ENCODE results near the gene RPS16. TPM values are rescaled to one million over a fixed set of nuclear protein-coding genes. Genes with fewer than 3 reads are reported as not detected.

The RPS16 gene
- total RNA-seq, 1 donor from 2014 or later: 1,860 TPM

DNA sequence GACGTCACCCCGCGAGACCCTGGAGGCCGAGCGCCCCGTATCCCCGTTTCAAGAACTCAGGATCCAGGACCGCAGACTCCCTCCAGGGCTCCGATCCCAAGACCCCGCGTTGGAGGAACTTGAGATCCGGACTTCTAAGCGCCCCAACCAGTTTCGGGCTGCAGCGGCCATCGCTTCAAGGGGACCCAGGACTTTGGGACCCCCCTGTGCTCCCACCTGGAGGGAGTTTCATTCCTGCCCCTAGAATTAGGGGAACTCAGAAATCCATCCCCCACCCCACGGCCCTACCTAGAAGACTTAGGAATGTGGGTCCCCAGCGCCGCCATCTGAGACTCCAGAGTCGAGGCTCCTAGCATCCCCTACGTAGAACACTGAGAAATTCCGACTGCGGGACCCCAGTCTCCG is 22.9 kb downstream of the RPS16 start:
- Mint-ChIP-seq H3K36me3 (ENCODE audit: unreplicated experiment) (peaks cover 11% of the 10 kb centered on the region), H3K27ac (ENCODE audit: unreplicated experiment) (peak overlapping the region; percentile 84), H3K4me3 (ENCODE audit: unreplicated experiment) (peak overlapping the region; percentile 99), H3K27me3 (ENCODE audit: unreplicated experiment) (no peaks in the 10 kb centered on the region), H3K9me3 (ENCODE audit: unreplicated experiment) (no peaks in the 10 kb centered on the region), H3K4me1 (ENCODE audit: unreplicated experiment) (peaks cover 61% of the 10 kb centered on the region)
- TF ChIP-seq, protein P1, sequence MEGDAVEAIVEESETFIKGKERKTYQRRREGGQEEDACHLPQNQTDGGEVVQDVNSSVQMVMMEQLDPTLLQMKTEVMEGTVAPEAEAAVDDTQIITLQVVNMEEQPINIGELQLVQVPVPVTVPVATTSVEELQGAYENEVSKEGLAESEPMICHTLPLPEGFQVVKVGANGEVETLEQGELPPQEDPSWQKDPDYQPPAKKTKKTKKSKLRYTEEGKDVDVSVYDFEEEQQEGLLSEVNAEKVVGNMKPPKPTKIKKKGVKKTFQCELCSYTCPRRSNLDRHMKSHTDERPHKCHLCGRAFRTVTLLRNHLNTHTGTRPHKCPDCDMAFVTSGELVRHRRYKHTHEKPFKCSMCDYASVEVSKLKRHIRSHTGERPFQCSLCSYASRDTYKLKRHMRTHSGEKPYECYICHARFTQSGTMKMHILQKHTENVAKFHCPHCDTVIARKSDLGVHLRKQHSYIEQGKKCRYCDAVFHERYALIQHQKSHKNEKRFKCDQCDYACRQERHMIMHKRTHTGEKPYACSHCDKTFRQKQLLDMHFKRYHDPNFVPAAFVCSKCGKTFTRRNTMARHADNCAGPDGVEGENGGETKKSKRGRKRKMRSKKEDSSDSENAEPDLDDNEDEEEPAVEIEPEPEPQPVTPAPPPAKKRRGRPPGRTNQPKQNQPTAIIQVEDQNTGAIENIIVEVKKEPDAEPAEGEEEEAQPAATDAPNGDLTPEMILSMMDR (IDR thresholded peaks at IDR 0.05): no peak
- no peak for DNase-seq (ENCODE audit: extremely low spot score, unreplicated experiment)

DNA sequence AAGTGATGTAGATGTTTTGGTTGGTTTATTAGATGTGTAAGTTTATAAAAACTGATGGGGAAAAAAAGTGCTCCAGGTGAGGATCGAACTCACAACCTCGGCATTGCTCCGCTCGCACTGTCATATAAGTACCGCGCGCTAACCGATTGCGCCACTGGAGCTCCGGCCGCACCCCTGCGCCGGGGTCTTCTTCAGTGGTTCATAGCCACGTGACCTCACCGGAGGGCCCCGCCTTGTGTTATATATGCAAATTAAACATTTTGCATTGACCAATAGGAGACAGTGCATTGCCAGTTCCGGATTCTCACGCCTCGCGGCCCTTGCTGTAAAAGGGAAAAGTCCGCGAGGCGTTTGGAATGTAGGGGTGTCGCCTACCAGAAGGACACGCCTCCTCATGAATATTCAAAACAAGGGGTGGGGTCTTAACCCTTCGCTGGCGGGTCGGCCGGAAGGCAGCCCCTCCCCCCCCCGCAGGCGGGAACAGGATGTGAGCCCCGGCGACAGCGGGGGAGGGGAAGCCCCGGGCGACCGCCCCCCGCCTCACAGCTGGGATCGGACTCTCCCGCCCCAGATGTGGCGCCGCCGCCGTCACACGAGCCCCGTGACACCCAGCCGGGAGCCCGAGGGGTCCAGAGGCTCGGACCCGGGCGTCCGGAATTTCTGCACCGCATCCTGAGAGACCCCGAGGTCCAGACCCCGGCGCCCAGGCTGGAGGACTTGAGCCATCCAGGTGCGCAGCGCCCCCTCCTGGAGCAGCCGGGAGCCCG is 23.5 kb downstream of the RPS16 start, which contains the start of gene PLEKHG2:
Gene PLEKHG2, plus strand, starts transcription at position 570 of the 767 bp plus-strand sequence. CDS start 1,418 bp downstream, outside the sequence.
- H3K27me3 Mint-ChIP-seq (ENCODE audit: unreplicated experiment): no peaks in the 10 kb centered on the region
- TF ChIP-seq, protein P1 (IDR thresholded peaks at IDR 0.05): peak; percentile 90
- H3K27ac Mint-ChIP-seq (ENCODE audit: unreplicated experiment): peak within 1 kb of the TSS; percentile 97
- H3K4me3 Mint-ChIP-seq (ENCODE audit: unreplicated experiment): peak within 1 kb of the TSS; percentile 99
- peaks cover 60% of the 10 kb centered on the region for H3K4me1 Mint-ChIP-seq (ENCODE audit: unreplicated experiment)
- H3K36me3 Mint-ChIP-seq (ENCODE audit: unreplicated experiment): peaks cover 13% of the 10 kb centered on the region
- peak; percentile 99 for DNase-seq (ENCODE audit: extremely low spot score, unreplicated experiment)
- no peaks in the 10 kb centered on the region for H3K9me3 Mint-ChIP-seq (ENCODE audit: unreplicated experiment)

DNA sequence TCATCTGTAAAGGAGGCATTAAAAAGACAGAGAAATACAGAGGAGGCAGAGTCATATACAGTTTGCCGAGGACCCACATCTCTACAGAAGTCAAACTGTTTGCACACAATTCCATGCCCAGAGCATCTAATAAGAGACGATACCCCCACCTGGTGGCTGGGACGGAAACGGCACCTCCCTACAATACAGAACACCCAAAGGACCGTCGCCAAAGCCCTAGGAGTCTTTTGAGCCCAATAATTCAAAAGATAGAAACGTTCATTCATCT is 24.0 kb downstream of the RPS16 start:
- peak; percentile 95 for DNase-seq (ENCODE audit: extremely low spot score, unreplicated experiment)
- Mint-ChIP-seq H3K4me3 (ENCODE audit: unreplicated experiment) (peak overlapping the region; percentile 99), H3K27ac (ENCODE audit: unreplicated experiment) (peak overlapping the region; percentile 96), H3K27me3 (ENCODE audit: unreplicated experiment) (no peaks in the 10 kb centered on the region), H3K36me3 (ENCODE audit: unreplicated experiment) (peaks cover 13% of the 10 kb centered on the region), H3K9me3 (ENCODE audit: unreplicated experiment) (no peaks in the 10 kb centered on the region), H3K4me1 (ENCODE audit: unreplicated experiment) (peaks cover 58% of the 10 kb centered on the region)
- TF ChIP-seq, protein P1 (IDR thresholded peaks at IDR 0.05): peak; percentile 97

DNA sequence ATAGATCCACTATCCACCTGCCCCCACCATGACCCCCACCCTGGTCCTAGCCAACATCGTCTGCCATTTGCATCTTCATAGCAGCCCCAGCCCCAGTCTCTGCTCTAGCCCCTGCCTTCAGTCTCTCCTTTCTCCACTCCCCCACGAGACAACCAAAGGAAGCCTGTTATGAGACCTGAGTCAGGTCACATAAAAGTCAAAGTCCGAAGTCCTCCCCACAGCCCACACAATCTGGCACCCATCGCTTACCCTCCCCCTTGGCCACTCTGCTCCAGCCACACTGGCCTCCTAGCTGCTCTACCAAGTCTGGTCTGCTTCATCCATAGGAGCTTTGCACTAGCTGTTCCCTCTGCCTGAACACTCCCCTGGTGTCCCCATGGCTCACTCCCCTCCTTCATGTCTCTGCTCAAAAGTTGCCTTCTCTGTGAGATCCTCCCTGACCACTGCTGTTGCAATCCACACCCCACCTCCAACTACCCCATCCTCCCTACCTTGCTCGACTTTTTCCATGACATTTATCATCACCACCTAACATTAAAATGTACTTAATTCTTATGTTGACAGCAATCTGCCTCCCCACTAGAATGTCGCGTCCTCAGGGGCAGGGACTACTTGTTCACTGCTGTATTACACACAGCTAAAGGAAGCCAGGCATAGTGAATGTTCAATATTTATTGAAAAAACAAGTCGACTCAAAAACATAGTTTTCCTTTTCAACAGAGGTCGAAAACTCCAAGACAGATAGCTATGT is 24.5 kb downstream of the RPS16 start:
- peaks cover 56% of the 10 kb centered on the region for H3K4me1 Mint-ChIP-seq (ENCODE audit: unreplicated experiment)
- no peaks in the 10 kb centered on the region for H3K9me3 Mint-ChIP-seq (ENCODE audit: unreplicated experiment)
- TF ChIP-seq, protein P1 (IDR thresholded peaks at IDR 0.05): no peak
- H3K27me3 Mint-ChIP-seq (ENCODE audit: unreplicated experiment): no peaks in the 10 kb centered on the region
- peak overlapping the region; percentile 99 for H3K4me3 Mint-ChIP-seq (ENCODE audit: unreplicated experiment)
- H3K36me3 Mint-ChIP-seq (ENCODE audit: unreplicated experiment): peaks cover 13% of the 10 kb centered on the region
- DNase-seq (ENCODE audit: extremely low spot score, unreplicated experiment): no peak
- peak overlapping the region; percentile 96 for H3K27ac Mint-ChIP-seq (ENCODE audit: unreplicated experiment)

DNA sequence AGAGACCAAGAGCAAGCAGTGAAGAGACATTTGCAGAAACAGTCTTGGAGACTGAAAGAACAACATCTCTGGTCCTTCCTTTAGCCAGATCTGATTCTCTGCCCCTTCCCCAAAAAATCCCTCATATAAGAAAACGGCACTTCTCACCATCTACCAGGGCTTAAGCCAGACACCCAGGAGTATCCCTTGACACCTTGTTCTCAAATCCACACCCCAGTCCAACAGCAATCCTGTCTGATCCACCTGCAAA is 25.0 kb downstream of the RPS16 start:
- TF ChIP-seq, protein P1 (IDR thresholded peaks at IDR 0.05): no peak
- no peak for DNase-seq (ENCODE audit: extremely low spot score, unreplicated experiment)
- peaks cover 56% of the 10 kb centered on the region for H3K4me1 Mint-ChIP-seq (ENCODE audit: unreplicated experiment)
- H3K4me3 Mint-ChIP-seq (ENCODE audit: unreplicated experiment): peak overlapping the region; percentile 99
- no peaks in the 10 kb centered on the region for H3K9me3 Mint-ChIP-seq (ENCODE audit: unreplicated experiment)
- no peaks in the 10 kb centered on the region for H3K27me3 Mint-ChIP-seq (ENCODE audit: unreplicated experiment)
- H3K27ac Mint-ChIP-seq (ENCODE audit: unreplicated experiment): peak overlapping the region; percentile 96
- peaks cover 13% of the 10 kb centered on the region for H3K36me3 Mint-ChIP-seq (ENCODE audit: unreplicated experiment)
